CD4-positive, CD25-positive, alpha-beta regulatory T cell (primary cell): ENCODE results near the gene CZIB. TPM values are rescaled to one million over a fixed set of nuclear protein-coding genes. Genes with fewer than 3 reads are reported as not detected.
"Not testable (repeated sequence)": the region's sequence is repeated elsewhere in the genome, so short reads cannot be mapped to it uniquely, and the experiment has no call there.

ENCODE experiments used
- ATAC-seq, 2 donors: fragments of 150-1000 bp; cut with Tn5 transposase; one replicate each; pipeline ENCODE4 v1.10.0; 2021; ENCODE audit warnings: low read depth in 2 of 2, moderate number of reproducible peaks in 2 of 2, moderate library complexity in 1 of 2
- DNase-seq, 3 donors: peaks; one replicate each; pipeline versions ENCODE4 v3.0.0 to v3.0.0-alpha.2; 2012 to 2022; ENCODE audit warnings: mixed read lengths in 1 of 3
- H3K27ac ChIP-seq: one replicate; pipeline ENCODE4 v1.7.0; 2013; ENCODE audit warnings: mild to moderate bottlenecking, low read length; ENCODE audit not compliant: insufficient read depth, poor library complexity, severe bottlenecking
- H3K27me3 ChIP-seq: one replicate; pipeline ENCODE4 v1.7.0; 2013; ENCODE audit warnings: low read length; ENCODE audit not compliant: control insufficient read depth, insufficient read depth
- H3K36me3 ChIP-seq: one replicate; pipeline ENCODE4 v1.7.0; 2013; ENCODE audit warnings: mild to moderate bottlenecking, low read length, moderate library complexity; ENCODE audit not compliant: control insufficient read depth, insufficient read depth
- H3K4me1 ChIP-seq: 2 replicates; pipeline ENCODE4 v1.7.0; 2013; ENCODE audit warnings: mild to moderate bottlenecking, low read length; ENCODE audit not compliant: insufficient read depth, control insufficient read depth, poor library complexity, severe bottlenecking
- H3K4me3 ChIP-seq: one replicate; pipeline ENCODE4 v1.7.0; 2013; ENCODE audit warnings: low read depth, mild to moderate bottlenecking, low read length, moderate library complexity
- H3K9me3 ChIP-seq, 2 experiments: 1 replicate in 1 of 2; 2 replicates in 1 of 2; pipeline ENCODE4 v1.7.0; 2013; ENCODE audit warnings: low read length in 2 of 2, mild to moderate bottlenecking in 1 of 2, moderate library complexity in 1 of 2; ENCODE audit not compliant: control insufficient read depth in 2 of 2
- H3K27ac Mint-ChIP-seq, 3 donors: one replicate each; pipeline ENCODE4 v1.8.0; 2020 to 2022; ENCODE audit warnings: mild to moderate bottlenecking in 3 of 3, mixed read lengths in 3 of 3, moderate library complexity in 2 of 3
- H3K27me3 Mint-ChIP-seq: one replicate; pipeline ENCODE4 v1.8.0; 2022; ENCODE audit warnings: mild to moderate bottlenecking, mixed read lengths
- H3K36me3 Mint-ChIP-seq: one replicate; pipeline ENCODE4 v1.8.0; 2020; ENCODE audit warnings: mixed read lengths
- H3K4me1 Mint-ChIP-seq, 4 donors: one replicate each; pipeline ENCODE4 v1.8.0; 2020 to 2022; ENCODE audit warnings: mixed read lengths in 4 of 4, mild to moderate bottlenecking in 1 of 4
- H3K4me3 Mint-ChIP-seq, 4 donors: one replicate each; pipeline ENCODE4 v1.8.0; 2020 to 2022; ENCODE audit warnings: mild to moderate bottlenecking in 4 of 4, mixed read lengths in 4 of 4, moderate library complexity in 3 of 4
- H3K9me3 Mint-ChIP-seq, 7 donors: one replicate each; pipeline ENCODE4 v1.8.0; 2020 to 2022; ENCODE audit warnings: mixed read lengths in 7 of 7, mild to moderate bottlenecking in 3 of 7, moderate library complexity in 2 of 7
- polyA plus RNA-seq, 4 donors: library from polyadenylated mRNA; unstranded; fragments of 300-500 nt; fragmentation: Illumina TruSeq; gene quantifications; one replicate each; pipeline ENCODE4 v1.2.3, GENCODE V29; 2021
- total RNA-seq: library from RNA; stranded (reverse); gene quantifications from one replicate; pipeline ENCODE4 v1.2.3, GENCODE V29; 2022

Gene CZIB
- total and polyA plus RNA-seq, 5 donors from 2014 or later = 33.5 to 68.2 (median 59.7) TPM

GRCh38 chr1:53206735-53207379, 13.6 kb downstream of the CZIB start:
- peaks cover 70% of the 10 kb centered on the region for H3K36me3 Mint-ChIP-seq
- no peaks in the 10 kb centered on the region for H3K27me3 Mint-ChIP-seq
- no peak overlapping the region for H3K4me3 ChIP-seq
- H3K4me1 Mint-ChIP-seq = peaks cover 0 to 29% (median 15%) of the 10 kb centered on the region in 4 donors
- H3K4me3 Mint-ChIP-seq = no peak overlapping the region
- ATAC-seq (no peak), DNase-seq (no peak)
- peaks cover 5 to 22% of the 10 kb centered on the region in 2 experiments for H3K9me3 ChIP-seq
- H3K27me3 ChIP-seq = no peaks in the 10 kb centered on the region
- no peak overlapping the region for H3K27ac ChIP-seq
- no peaks in the 10 kb centered on the region for H3K4me1 ChIP-seq
- peaks cover 92% of the 10 kb centered on the region for H3K36me3 ChIP-seq
- peak overlapping the region in 2 of 3 donors; percentile 68 to 78 for H3K27ac Mint-ChIP-seq
- peaks cover 0 to 23% (median 13%) of the 10 kb centered on the region in 7 donors for H3K9me3 Mint-ChIP-seq

- ATAC-seq, H3K4me3 Mint-ChIP-seq, H3K27ac ChIP-seq, H3K4me1 ChIP-seq, H3K27me3 Mint-ChIP-seq, H3K27ac Mint-ChIP-seq, H3K4me3 ChIP-seq, H3K27me3 ChIP-seq: not testable (repeated sequence)
- H3K4me1 Mint-ChIP-seq = peaks cover 0 to 29% (median 17%) of the 10 kb centered on the region in 4 donors
- Histone ChIP-seq H3K9me3 (peaks cover 5 to 22% of the 10 kb centered on the region in 2 experiments), H3K36me3 (peaks cover 92% of the 10 kb centered on the region)
- DNase-seq = peak in 2 of 3 donors; percentile 15 to 28
- H3K36me3 Mint-ChIP-seq = peaks cover 75% of the 10 kb centered on the region
- H3K9me3 Mint-ChIP-seq = peaks cover 0 to 23% (median 13%) of the 10 kb centered on the region in 7 donors
Measured at GRCh38 chr1:53206083-53206685, 14.2 kb downstream of the CZIB start.

GRCh38 chr1:53205496-53205895, 14.9 kb downstream of the CZIB start:
- Mint-ChIP-seq H3K4me1 (peaks cover 0 to 29% (median 23%) of the 10 kb centered on the region in 4 donors), H3K36me3 (peaks cover 81% of the 10 kb centered on the region)
- not testable (repeated sequence) for H3K4me3 Mint-ChIP-seq

GRCh38 chr1:53203466-53203865, 17.0 kb downstream of the CZIB start:
- H3K27me3 ChIP-seq = no peaks in the 10 kb centered on the region
- no peak for ATAC-seq
- H3K27ac Mint-ChIP-seq = peak overlapping the region in 1 of 3 donors; percentile 59
- peaks cover 2% of the 10 kb centered on the region for H3K4me1 ChIP-seq
- no peak overlapping the region for H3K27ac ChIP-seq
- no peak for DNase-seq
- H3K9me3 ChIP-seq = peaks cover 5 to 22% of the 10 kb centered on the region in 2 experiments
- H3K4me3 Mint-ChIP-seq = peak overlapping the region in 1 of 4 donors; percentile 12
- H3K36me3 ChIP-seq = peaks cover 74% of the 10 kb centered on the region
- H3K27me3 Mint-ChIP-seq = no peaks in the 10 kb centered on the region
- peaks cover 10 to 44% (median 33%) of the 10 kb centered on the region in 4 donors for H3K4me1 Mint-ChIP-seq
- H3K36me3 Mint-ChIP-seq = peaks cover 68% of the 10 kb centered on the region
- no peak overlapping the region for H3K4me3 ChIP-seq
- H3K9me3 Mint-ChIP-seq = peaks cover 0 to 23% (median 13%) of the 10 kb centered on the region in 7 donors

More at GRCh38 chr1:53205496-53205895, 14.9 kb downstream of the CZIB start:
- not testable (repeated sequence) for H3K27me3 Mint-ChIP-seq, DNase-seq, ATAC-seq, H3K27ac Mint-ChIP-seq, H3K27me3 ChIP-seq, H3K4me3 ChIP-seq, H3K27ac ChIP-seq, H3K4me1 ChIP-seq
- peaks cover 92% of the 10 kb centered on the region for H3K36me3 ChIP-seq
- peaks cover 0 to 23% (median 13%) of the 10 kb centered on the region in 7 donors for H3K9me3 Mint-ChIP-seq
- H3K9me3 ChIP-seq = peaks cover 5 to 22% of the 10 kb centered on the region in 2 experiments

- Histone ChIP-seq H3K4me1 (peaks cover 26% of the 10 kb centered on the region), H3K27ac (peak overlapping the region; percentile 94), H3K4me3 (peak overlapping the region; percentile 94), H3K9me3 (no peaks in the 10 kb centered on the region), H3K36me3 (peaks cover 25% of the 10 kb centered on the region), H3K27me3 (no peaks in the 10 kb centered on the region)
- Mint-ChIP-seq H3K27me3 (no peaks in the 10 kb centered on the region), H3K4me3 (peak overlapping the region; percentile 97 to 98 (median 98)), H3K27ac (peak overlapping the region; percentile 99 to 100 (median 100)), H3K9me3 (peaks cover 0 to under 1% (median 0%) of the 10 kb centered on the region in 7 donors), H3K4me1 (peaks cover 25 to 58% (median 42%) of the 10 kb centered on the region in 4 donors), H3K36me3 (peaks cover 39% of the 10 kb centered on the region)
- peak in 1 of 3 donors; percentile 13 for DNase-seq
- no peak for ATAC-seq
Measured at GRCh38 chr1:53198241-53198651, 22.2 kb downstream of the CZIB start.

GRCh38 chr1:53197291-53198200, 22.9 kb downstream of the CZIB start:
- Histone ChIP-seq H3K9me3 (no peaks in the 10 kb centered on the region), H3K4me1 (peaks cover 26% of the 10 kb centered on the region), H3K27ac (peak overlapping the region; percentile 94), H3K36me3 (peaks cover 18% of the 10 kb centered on the region), H3K27me3 (no peaks in the 10 kb centered on the region), H3K4me3 (peak overlapping the region; percentile 94)
- H3K4me1 Mint-ChIP-seq = peaks cover 18 to 55% (median 41%) of the 10 kb centered on the region in 4 donors
- H3K27me3 Mint-ChIP-seq = no peaks in the 10 kb centered on the region
- H3K36me3 Mint-ChIP-seq = peaks cover 32% of the 10 kb centered on the region
- peak in 1 of 3 donors; percentile 17 for DNase-seq
- ATAC-seq = no peak
- no peaks in the 10 kb centered on the region for H3K9me3 Mint-ChIP-seq
- peak overlapping the region; percentile 99 to 100 (median 100) for H3K27ac Mint-ChIP-seq
- peak overlapping the region; percentile 97 to 98 (median 98) for H3K4me3 Mint-ChIP-seq
